ENCODE results near the gene KRTAP4-4.
"Not testable (repeated sequence)": the region's sequence is repeated elsewhere in the genome, so short reads cannot be mapped to it uniquely, and the experiment has no call there.

KRTAP4-4 gene

GRCh38 chr17:41119696-41120690, 40.6 kb downstream of the KRTAP4-4 start:
- H3K4me3 Mint-ChIP-seq = peak overlapping the region; percentile 40
- peaks cover 51% of the 10 kb centered on the region for H3K4me1 Mint-ChIP-seq
- not testable (repeated sequence) for H3K9me3 Mint-ChIP-seq; H3K27ac Mint-ChIP-seq (ENCODE audit: low read depth); H3K36me3 Mint-ChIP-seq (ENCODE audit: insufficient read depth); DNase-seq (ENCODE audit: low spot score in 2 of 2)
- H3K27me3 Mint-ChIP-seq = peaks cover 18% of the 10 kb centered on the region
- peak; percentile 67 for ATAC-seq (replicated peaks; ENCODE audit: extremely low read depth, poor library complexity, severe bottlenecking)

- no peak overlapping the region for H3K27ac Mint-ChIP-seq (ENCODE audit: low read depth)
- no peak for DNase-seq (ENCODE audit: low spot score in 2 of 2)
- H3K4me3 Mint-ChIP-seq = no peak overlapping the region
- H3K36me3 Mint-ChIP-seq (ENCODE audit: insufficient read depth) = peaks cover 2% of the 10 kb centered on the region
- peaks cover 22% of the 10 kb centered on the region for H3K27me3 Mint-ChIP-seq
- no peak for ATAC-seq (replicated peaks; ENCODE audit: extremely low read depth, poor library complexity, severe bottlenecking)
- peaks cover 39% of the 10 kb centered on the region for H3K4me1 Mint-ChIP-seq
- no peaks in the 10 kb centered on the region for H3K9me3 Mint-ChIP-seq
Observed at GRCh38 chr17:41118721-41119120, 41.8 kb downstream of the KRTAP4-4 start.

GRCh38 chr17:41117846-41118386, 42.6 kb downstream of the KRTAP4-4 start, which contains the start of gene KRTAP4-11:
KRTAP4-11 (minus strand) TSS chr17:41118373; CDS start chr17:41118315, 58 bp downstream.
- H3K27ac Mint-ChIP-seq (ENCODE audit: low read depth); ATAC-seq (replicated peaks; ENCODE audit: extremely low read depth, poor library complexity, severe bottlenecking); H3K9me3 Mint-ChIP-seq; H3K36me3 Mint-ChIP-seq (ENCODE audit: insufficient read depth); DNase-seq (ENCODE audit: low spot score in 2 of 2); H3K4me3 Mint-ChIP-seq: not testable (repeated sequence)
- Mint-ChIP-seq H3K4me1 (peaks cover 31% of the 10 kb centered on the region), H3K27me3 (peaks cover 22% of the 10 kb centered on the region)

- no peaks in the 10 kb centered on the region for H3K9me3 Mint-ChIP-seq
- DNase-seq (ENCODE audit: low spot score in 2 of 2) (no peak), ATAC-seq (replicated peaks; ENCODE audit: extremely low read depth, poor library complexity, severe bottlenecking) (no peak)
- H3K4me3 Mint-ChIP-seq = no peak overlapping the region
- H3K36me3 Mint-ChIP-seq (ENCODE audit: insufficient read depth) = no peaks in the 10 kb centered on the region
- H3K27me3 Mint-ChIP-seq = peaks cover 27% of the 10 kb centered on the region
- H3K27ac Mint-ChIP-seq (ENCODE audit: low read depth) = no peak overlapping the region
- peaks cover 30% of the 10 kb centered on the region for H3K4me1 Mint-ChIP-seq
Observed at GRCh38 chr17:41116297-41116696, 44.3 kb downstream of the KRTAP4-4 start.

- Mint-ChIP-seq H3K4me1 (peaks cover 13% of the 10 kb centered on the region), H3K9me3 (no peaks in the 10 kb centered on the region), H3K27ac (ENCODE audit: low read depth) (peak overlapping the region; percentile 48), H3K36me3 (ENCODE audit: insufficient read depth) (no peaks in the 10 kb centered on the region), H3K27me3 (peaks cover 62% of the 10 kb centered on the region), H3K4me3 (no peak overlapping the region)
- DNase-seq (ENCODE audit: low spot score in 2 of 2) = no peak
- ATAC-seq (replicated peaks; ENCODE audit: extremely low read depth, poor library complexity, severe bottlenecking) = no peak
Observed at GRCh38 chr17:41111151-41111885, 49.2 kb downstream of the KRTAP4-4 start.
